ENCODE measurements around the gene TMEM45A. TPM values are rescaled to one million over a fixed set of nuclear protein-coding genes. Genes with fewer than 3 reads are reported as not detected.

Gene TMEM45A
- total and polyA plus RNA-seq, 2 donors (not counting 3 experiments of a cell fraction or from before 2014, with no cell fraction given), result 5.6 to 8.6 TPM

GRCh38 chr3:100456745-100457144, 35.7 kb upstream of the TMEM45A start:
- Histone ChIP-seq H3K4me3 (replicated peaks in 1 of 3; ENCODE audit: insufficient read depth in 1 of 3, low read depth in 1 of 3, low read length in 3 of 3) (no peak overlapping the region), H3K79me2 (ENCODE audit: control insufficient read depth, insufficient read depth, low read length) (no peaks in the 10 kb centered on the region), H3K9me3 (replicated peaks; ENCODE audit: control insufficient read depth, insufficient read depth, low read length) (no peaks in the 10 kb centered on the region), H4K20me1 (replicated peaks; ENCODE audit: control insufficient read depth, extremely low read depth, insufficient read depth, low read length) (no peaks in the 10 kb centered on the region), H3K9me1 (replicated peaks; ENCODE audit: control insufficient read depth, extremely low read depth, insufficient read depth, low read length) (no peaks in the 10 kb centered on the region), H2AFZ (ENCODE audit: low read depth, low read length) (no peak overlapping the region), H3K9ac (replicated peaks; ENCODE audit: extremely low read depth, insufficient read depth, low read length) (no peak overlapping the region), H3K4me2 (ENCODE audit: insufficient read depth, low read length) (no peak overlapping the region), H3K27ac (ENCODE audit: insufficient read depth, low read depth, low read length) (no peak overlapping the region), H3K27me3 (ENCODE audit: control insufficient read depth in 2 of 2, insufficient read depth in 2 of 2, low read length in 2 of 2) (peaks cover 0 to 2% of the 10 kb centered on the region in 2 experiments), H3K4me1 (ENCODE audit: control insufficient read depth, extremely low read depth, insufficient read depth, low read length) (no peaks in the 10 kb centered on the region), H3K36me3 (ENCODE audit: control insufficient read depth in 2 of 2, extremely low read depth in 1 of 2, insufficient read depth in 2 of 2, low read length in 2 of 2) (no peaks in the 10 kb centered on the region)
- CTCF ChIA-PET, result interaction anchor here (1.0 to 1.2 kb wide), 3 partner anchors 8 to 31 kb away, joined by 3 read pairs; no protein-coding TSS in a partner anchor
- no TSS peak for BruUV-seq (replicated peaks)
- DNase-seq (ENCODE audit: low read depth, low spot score), result no peak
- intact Hi-C loops (cut with micrococcal nuclease) (no loop called here), dilution Hi-C loops (cut with MboI; ENCODE audit: extremely low pct_ligation_motif_present, low sequenced_read_pairs) (no loop called here)
- FAIRE-seq, result no peak
- POLR2A ChIA-PET, result no interaction called here
- TF ChIP-seq GATA2 (IDR thresholded peaks at IDR 0.05; ENCODE audit: insufficient read depth, insufficient read length, low read depth, low read length), result no peak
- TF ChIP-seq EZH2 (IDR thresholded peaks at IDR 0.05; ENCODE audit: borderline replicate concordance, low read depth, low read length, severe bottlenecking), result no peak
- TF ChIP-seq POLR2AphosphoS5 (IDR thresholded peaks at IDR 0.05; ENCODE audit: insufficient read depth, low read depth, low read length), result no peak
- TF ChIP-seq MYC (IDR thresholded peaks at IDR 0.05; ENCODE audit: low read depth, low read length), result no peak
- no peak for TF ChIP-seq CTCF (IDR thresholded peaks at IDR 0.05; ENCODE audit: extremely low read depth in 1 of 2, insufficient read depth in 1 of 2, low read depth in 1 of 2, low read length in 2 of 2)
- TF ChIP-seq FOS (IDR thresholded peaks at IDR 0.05; ENCODE audit: borderline replicate concordance, insufficient read depth, low read length), result no peak
- TF ChIP-seq JUN (IDR thresholded peaks at IDR 0.05; ENCODE audit: borderline replicate concordance, insufficient read depth, insufficient read length, low read depth), result no peak
- no peak for TF ChIP-seq MAX (IDR thresholded peaks at IDR 0.05; ENCODE audit: insufficient read depth, insufficient read length)
- no peak for TF ChIP-seq POLR2A (IDR thresholded peaks at IDR 0.05; ENCODE audit: low read depth, low read length)
